Measurements from ENCODE around the gene AUTS2. TPM values are rescaled to one million over a fixed set of nuclear protein-coding genes. Genes with fewer than 3 reads are reported as not detected.

AUTS2 gene
- total RNA-seq, 1 experiment from 2014 or later, result 256 TPM

DNA sequence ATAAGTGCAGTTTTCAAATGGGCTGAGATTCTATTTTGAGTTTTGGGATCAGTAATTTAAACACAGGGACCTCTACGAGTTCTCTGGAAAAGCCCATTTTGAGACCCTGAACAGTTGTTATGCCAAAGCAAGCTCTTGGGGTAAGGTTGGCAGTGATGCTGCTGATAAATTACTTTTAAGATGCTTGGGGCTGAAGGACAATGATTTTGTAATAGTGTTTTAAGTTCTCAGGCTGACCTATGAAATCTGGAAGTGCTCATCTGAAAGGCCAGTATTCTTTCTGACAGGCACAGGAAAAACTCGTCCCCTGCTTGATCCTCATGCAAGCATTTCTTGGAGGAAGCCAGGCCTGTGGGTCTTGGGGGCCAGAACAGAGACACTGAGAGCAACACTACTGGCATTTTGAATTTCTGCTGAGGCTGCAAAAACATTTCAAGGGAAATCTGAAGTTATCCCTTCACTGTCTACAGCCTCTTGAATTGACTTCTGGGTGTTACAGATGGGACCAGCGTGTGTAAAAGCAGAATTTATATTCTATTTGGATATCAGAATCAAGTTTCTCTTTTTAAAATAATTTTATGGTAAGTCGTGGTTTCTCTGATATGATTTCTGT is 79.7 kb downstream of the AUTS2 start:
- no peak overlapping the region for H4K5ac ChIP-seq (ENCODE audit: insufficient read length, low read depth, low read length)
- H4K91ac ChIP-seq (ENCODE audit: insufficient read length, low read depth, low read length), result no peak overlapping the region
- no peaks in the 10 kb centered on the region for H3K27me3 ChIP-seq (ENCODE audit: insufficient read depth, low read length)
- H3K4me3 Mint-ChIP-seq, result no peak overlapping the region
- no peaks in the 10 kb centered on the region for H3K9me3 ChIP-seq (ENCODE audit: control insufficient read depth, low read depth, low read length)
- no peak overlapping the region for H3K14ac ChIP-seq (ENCODE audit: insufficient read depth, low read length)
- no peaks in the 10 kb centered on the region for H3K9me3 Mint-ChIP-seq
- H3K79me1 ChIP-seq (ENCODE audit: insufficient read depth, low read depth, low read length, poor library complexity, severe bottlenecking), result no peaks in the 10 kb centered on the region
- no peak overlapping the region for H2BK20ac ChIP-seq (ENCODE audit: low read depth, low read length, poor library complexity, severe bottlenecking)
- H2BK5ac ChIP-seq (ENCODE audit: insufficient read length, low read length), result no peak overlapping the region
- no peak overlapping the region for H2AK5ac ChIP-seq (ENCODE audit: insufficient read length, low read length)
- H2BK15ac ChIP-seq (ENCODE audit: low read depth, low read length), result no peak overlapping the region
- H3K18ac ChIP-seq (ENCODE audit: insufficient read length, low read depth, low read length), result no peak overlapping the region
- H3K4ac ChIP-seq (ENCODE audit: low read depth, low read length), result no peak overlapping the region
- H3K79me2 ChIP-seq (ENCODE audit: insufficient read depth, low read length), result no peaks in the 10 kb centered on the region
- no peak overlapping the region for H3K27ac ChIP-seq (ENCODE audit: insufficient read length, low read depth, low read length)
- peaks cover 24 to 30% of the 10 kb centered on the region in 2 experiments for H3K4me1 Mint-ChIP-seq
- no peak overlapping the region for H2BK12ac ChIP-seq (ENCODE audit: insufficient read length, low read depth, low read length)
- H2AFZ ChIP-seq (ENCODE audit: low read length), result no peak overlapping the region
- WGBS (ENCODE audit: extremely low coverage, insufficient read length, low lambda C conversion rate), result no CpG with 5 or more reads among the region's 4 CpGs
- H3K27ac Mint-ChIP-seq, result peak overlapping the region in 1 of 3 experiments; percentile 27; a peak in 1 of 7 replicates
- no peaks in the 10 kb centered on the region for H3K36me3 Mint-ChIP-seq (ENCODE audit: insufficient read depth in 1 of 3, low read depth in 3 of 3)
- H2BK120ac ChIP-seq (ENCODE audit: low read depth, low read length, poor library complexity, severe bottlenecking), result no peak overlapping the region
- TF ChIP-seq, protein P1, sequence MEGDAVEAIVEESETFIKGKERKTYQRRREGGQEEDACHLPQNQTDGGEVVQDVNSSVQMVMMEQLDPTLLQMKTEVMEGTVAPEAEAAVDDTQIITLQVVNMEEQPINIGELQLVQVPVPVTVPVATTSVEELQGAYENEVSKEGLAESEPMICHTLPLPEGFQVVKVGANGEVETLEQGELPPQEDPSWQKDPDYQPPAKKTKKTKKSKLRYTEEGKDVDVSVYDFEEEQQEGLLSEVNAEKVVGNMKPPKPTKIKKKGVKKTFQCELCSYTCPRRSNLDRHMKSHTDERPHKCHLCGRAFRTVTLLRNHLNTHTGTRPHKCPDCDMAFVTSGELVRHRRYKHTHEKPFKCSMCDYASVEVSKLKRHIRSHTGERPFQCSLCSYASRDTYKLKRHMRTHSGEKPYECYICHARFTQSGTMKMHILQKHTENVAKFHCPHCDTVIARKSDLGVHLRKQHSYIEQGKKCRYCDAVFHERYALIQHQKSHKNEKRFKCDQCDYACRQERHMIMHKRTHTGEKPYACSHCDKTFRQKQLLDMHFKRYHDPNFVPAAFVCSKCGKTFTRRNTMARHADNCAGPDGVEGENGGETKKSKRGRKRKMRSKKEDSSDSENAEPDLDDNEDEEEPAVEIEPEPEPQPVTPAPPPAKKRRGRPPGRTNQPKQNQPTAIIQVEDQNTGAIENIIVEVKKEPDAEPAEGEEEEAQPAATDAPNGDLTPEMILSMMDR (conservative IDR thresholded peaks at IDR 0.05), result no peak
- no peak overlapping the region for H3T11ph ChIP-seq (ENCODE audit: low read length)
- no peak overlapping the region for H3K23ac ChIP-seq (ENCODE audit: insufficient read length, low read depth, low read length)
- H4K8ac ChIP-seq (replicated peaks; ENCODE audit: insufficient read length, low read depth, low read length), result no peak overlapping the region
- no peak overlapping the region for H3K4me2 ChIP-seq (ENCODE audit: insufficient read depth, insufficient read length, low read length)
- no peaks in the 10 kb centered on the region; the same call in 1 of the 2 replicates for H3K27me3 Mint-ChIP-seq (ENCODE audit: low read depth)
- DNase-seq, result no peak
- no peak overlapping the region for H3K56ac ChIP-seq (ENCODE audit: insufficient read length, low read depth, low read length)
- H3K23me2 ChIP-seq (ENCODE audit: insufficient read length, low read depth, low read length, poor library complexity, severe bottlenecking), result peaks cover 2% of the 10 kb centered on the region
- no peaks in the 10 kb centered on the region for H4K20me1 ChIP-seq (ENCODE audit: control insufficient read depth, insufficient read depth, insufficient read length)
- H3K9ac ChIP-seq (ENCODE audit: extremely low read depth, insufficient read length, low read length), result no peak overlapping the region
- no peaks in the 10 kb centered on the region; the same call in none of the 2 replicates for H3K4me1 ChIP-seq (ENCODE audit: insufficient read depth, low read length)

All from H9 (cell line).